Nephron (organoid): Measurements from ENCODE around the gene MCM3.
A peak's percentile ranks its signal among the peaks of the same experiment; 100 is the strongest.

Experiments
- H3K27ac Mint-ChIP-seq, 3 experiments: 2 replicates each; pipeline ENCODE4 v1.8.0; 2020; ENCODE audit warnings: mixed read lengths in 3 of 3, mild to moderate bottlenecking in 2 of 3, moderate library complexity in 1 of 3
- H3K27me3 Mint-ChIP-seq: 2 replicates; pipeline ENCODE4 v1.8.0; 2021; ENCODE audit warnings: low read depth, mild to moderate bottlenecking, moderate library complexity, mixed read lengths
- H3K36me3 Mint-ChIP-seq: 2 replicates; pipeline ENCODE4 v1.8.0; 2020; ENCODE audit warnings: low read depth, mixed read lengths
- H3K4me1 Mint-ChIP-seq: 2 replicates; pipeline ENCODE4 v1.8.0; 2020; ENCODE audit warnings: mixed read lengths
- H3K4me3 Mint-ChIP-seq, 3 experiments: 2 replicates each; pipeline ENCODE4 v1.8.0; 2020; ENCODE audit warnings: mild to moderate bottlenecking in 3 of 3, mixed read lengths in 3 of 3, moderate library complexity in 2 of 3
- H3K9me3 Mint-ChIP-seq: 2 replicates; pipeline ENCODE4 v1.8.0; 2020; ENCODE audit warnings: mixed read lengths
- CTCF ChIP-seq, 3 experiments: fragments of 200-600 bp; sonication (generic); IDR thresholded peaks; one replicate each; pipeline ENCODE4 v1.5.0; 2021; ENCODE audit warnings: antibody characterized with exemption in 3 of 3; ENCODE audit not compliant: unreplicated experiment in 3 of 3

Gene MCM3

GRCh38 chr6:52284460-52285176, at the start of gene MCM3:
TSS of gene MCM3 (minus strand) at chr6:52284742. CDS start at chr6:52284674, 68 bp downstream.
- Mint-ChIP-seq H3K36me3 (peaks cover 32% of the 10 kb centered on the region), H3K4me3 (peak within 1 kb of the TSS in 1 of 3 experiments; percentile 89), H3K27ac (peak within 1 kb of the TSS in 2 of 3 experiments; percentile 18 to 65), H3K4me1 (peaks cover 18% of the 10 kb centered on the region), H3K27me3 (no peaks in the 10 kb centered on the region), H3K9me3 (no peaks in the 10 kb centered on the region)
- peak in 1 of 3 experiments; percentile 20 for TF ChIP-seq CTCF (IDR thresholded peaks at IDR 0.05; ENCODE audit: unreplicated experiment in 3 of 3)

GRCh38 chr6:52333840-52334200, 49.3 kb upstream of the MCM3 start:
- Mint-ChIP-seq H3K27me3 (peaks cover 4% of the 10 kb centered on the region), H3K4me3 (no peak overlapping the region), H3K27ac (peak overlapping the region; percentile 6 to 48 (median 15)), H3K9me3 (no peaks in the 10 kb centered on the region), H3K4me1 (peaks cover 20% of the 10 kb centered on the region), H3K36me3 (no peaks in the 10 kb centered on the region)
- no peak for TF ChIP-seq CTCF (IDR thresholded peaks at IDR 0.05; ENCODE audit: unreplicated experiment in 3 of 3)

GRCh38 chr6:52331793-52332457, 47.4 kb upstream of the MCM3 start:
- no peak for TF ChIP-seq CTCF (IDR thresholded peaks at IDR 0.05; ENCODE audit: unreplicated experiment in 3 of 3)
- Mint-ChIP-seq H3K36me3 (no peaks in the 10 kb centered on the region), H3K4me1 (peaks cover 25% of the 10 kb centered on the region), H3K9me3 (no peaks in the 10 kb centered on the region), H3K4me3 (no peak overlapping the region), H3K27me3 (peaks cover 8% of the 10 kb centered on the region), H3K27ac (peak overlapping the region; percentile 53 to 84 (median 76))

- H3K27me3 Mint-ChIP-seq: peaks cover 8% of the 10 kb centered on the region
- H3K27ac Mint-ChIP-seq: no peak overlapping the region
- H3K4me3 Mint-ChIP-seq: no peak overlapping the region
- no peaks in the 10 kb centered on the region for H3K36me3 Mint-ChIP-seq
- no peak for TF ChIP-seq CTCF (IDR thresholded peaks at IDR 0.05; ENCODE audit: unreplicated experiment in 3 of 3)
- no peaks in the 10 kb centered on the region for H3K9me3 Mint-ChIP-seq
- H3K4me1 Mint-ChIP-seq: peaks cover 35% of the 10 kb centered on the region
Measured at GRCh38 chr6:52330470-52330869, 45.9 kb upstream of the MCM3 start.

- Mint-ChIP-seq H3K27me3 (peaks cover 4% of the 10 kb centered on the region), H3K27ac (peak overlapping the region in 1 of 3 experiments; percentile 5), H3K36me3 (no peaks in the 10 kb centered on the region), H3K4me1 (peaks cover 28% of the 10 kb centered on the region), H3K9me3 (no peaks in the 10 kb centered on the region), H3K4me3 (no peak overlapping the region)
- TF ChIP-seq CTCF (IDR thresholded peaks at IDR 0.05; ENCODE audit: unreplicated experiment in 3 of 3): no peak
Measured at GRCh38 chr6:52328729-52329128, 44.2 kb upstream of the MCM3 start.
